SK-MEL-5 (cell line): ENCODE data around the gene SLAMF7. TPM values are rescaled to one million over a fixed set of nuclear protein-coding genes. Genes with fewer than 3 reads are reported as not detected.
"Not testable (repeated sequence)": the region's sequence is repeated elsewhere in the genome, so short reads cannot be mapped to it uniquely, and the experiment has no call there.

Source experiments
- DNase-seq: peaks from one replicate; pipeline ENCODE4 v3.0.0-alpha.2; 2016; ENCODE audit warnings: low read depth, low spot score
- in situ Hi-C: cut with HindIII; loops from 2 replicates; pipeline ENCODE4 v1.10.0; 2016; ENCODE audit warnings: low sequenced_read_pairs, high pct_unique_total_duplicates, low pct_unique_long_range_greater_than_20kb
- total RNA-seq: library from RNA; depleted of rRNA; stranded (reverse); fragments of >200 nt; shearing (Covaris generic); gene quantifications from 2 replicates; pipeline ENCODE4 v1.2.3, GENCODE V29; 2014

SLAMF7 gene
- total RNA-seq, 1 experiment from 2014 or later: 7.9 TPM

DNA sequence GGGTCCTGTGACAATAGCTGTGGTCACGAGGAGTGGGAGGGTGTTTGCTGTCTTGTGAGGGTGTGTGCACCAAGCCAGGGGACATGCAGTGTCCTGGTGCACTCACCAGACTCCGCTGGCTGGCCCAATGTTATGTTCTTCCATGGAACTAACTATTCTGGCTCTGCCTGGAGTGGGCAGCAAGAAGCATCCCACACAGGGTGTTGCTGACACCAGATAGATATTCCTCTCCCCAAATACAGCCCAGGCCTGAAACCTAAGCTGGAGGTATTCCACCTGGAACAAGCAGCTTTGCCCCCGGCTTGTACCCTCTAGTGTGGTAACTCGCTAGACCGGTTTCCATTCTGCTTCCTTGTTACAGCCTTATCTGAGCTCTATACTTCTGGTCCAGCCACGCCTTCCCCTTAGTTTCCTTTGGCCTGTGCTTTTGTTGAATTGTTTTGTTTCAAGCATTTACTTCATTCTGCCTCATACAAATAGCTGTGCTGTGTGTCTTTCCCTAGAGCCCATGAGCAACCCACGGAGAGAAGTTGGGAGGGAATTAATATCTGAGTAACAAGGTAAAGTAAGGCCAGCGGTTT lies 42.2 kb downstream of the SLAMF7 start:
- in situ Hi-C loops: no loop called here

DNA sequence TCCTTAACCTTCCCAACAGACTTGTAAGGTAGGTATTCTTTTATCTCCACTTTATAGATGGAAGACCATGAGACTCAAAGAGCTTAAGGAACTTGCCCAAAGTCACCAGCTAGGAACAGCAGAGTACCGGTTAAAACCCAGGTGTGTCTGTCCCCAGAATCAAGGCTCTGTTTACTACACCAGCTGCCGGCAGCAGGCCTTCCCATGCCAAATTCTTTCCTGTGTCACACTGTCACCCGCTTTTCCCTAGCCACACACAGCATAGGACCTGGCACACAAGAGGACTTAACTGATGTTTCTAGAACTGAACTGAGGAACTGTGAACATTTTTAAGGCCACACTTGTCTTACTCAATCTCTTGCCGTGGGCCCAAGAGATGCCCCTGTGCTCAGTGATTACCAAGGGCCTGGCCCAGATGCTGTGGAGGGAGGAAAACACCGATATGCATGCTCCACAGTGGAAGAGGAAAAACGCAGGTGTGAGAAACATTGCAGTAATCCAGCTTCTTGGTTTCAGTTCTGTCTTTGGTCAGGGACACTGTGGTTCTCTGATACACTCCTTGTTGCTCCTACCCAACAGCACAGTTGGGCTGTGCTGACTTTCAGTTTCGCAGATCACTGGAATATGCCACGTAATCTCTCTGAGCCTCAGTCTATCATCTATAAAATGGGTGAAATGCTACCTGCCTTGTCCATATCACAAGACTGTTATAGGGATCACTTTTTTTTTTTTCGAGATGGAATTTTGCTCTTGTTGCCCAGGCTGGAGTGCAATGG lies 43.1 kb downstream of the SLAMF7 start:
- in situ Hi-C loops: no loop called here
- DNase-seq: no peak

More for the DNA sequence above, 42.2 kb downstream of the SLAMF7 start:
- no peak for DNase-seq

DNA sequence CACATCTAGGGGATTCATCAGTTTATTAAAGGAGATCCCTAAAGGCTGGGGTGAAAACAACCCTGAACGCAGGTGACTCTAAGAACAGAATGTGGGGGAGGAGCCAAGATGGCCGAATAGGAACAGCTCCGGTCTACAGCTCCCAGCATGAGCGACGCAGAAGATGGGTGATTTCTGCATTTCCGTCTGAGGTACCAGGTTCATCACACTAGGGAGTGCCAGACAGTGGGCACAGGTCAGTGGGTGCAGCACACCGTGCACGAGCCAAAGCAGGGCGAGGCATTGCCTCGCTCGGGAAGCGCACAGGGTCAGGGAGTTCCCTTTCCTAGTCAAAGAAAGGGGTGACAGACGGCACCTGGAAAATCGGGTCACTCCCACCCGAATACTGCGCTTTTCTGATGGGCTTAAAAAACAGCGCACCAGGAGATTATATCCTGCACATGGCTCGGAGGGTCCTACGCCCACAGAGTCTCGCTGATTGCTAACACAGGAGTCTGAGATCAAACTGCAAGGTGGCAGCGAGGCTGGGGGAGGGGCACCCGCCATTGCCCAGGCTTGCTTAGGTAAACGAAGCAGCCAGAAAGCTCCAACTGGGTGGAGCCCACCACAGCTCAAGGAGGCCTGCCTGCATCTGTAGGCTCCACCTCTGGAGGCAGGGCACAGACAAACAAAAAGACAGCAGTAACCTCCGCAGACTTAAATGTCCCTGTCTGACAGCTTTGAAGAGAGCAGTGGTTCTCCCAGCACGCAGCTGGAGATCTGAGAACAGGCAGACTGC lies 44.1 kb downstream of the SLAMF7 start:
- in situ Hi-C loops, DNase-seq: not testable (repeated sequence)

DNA sequence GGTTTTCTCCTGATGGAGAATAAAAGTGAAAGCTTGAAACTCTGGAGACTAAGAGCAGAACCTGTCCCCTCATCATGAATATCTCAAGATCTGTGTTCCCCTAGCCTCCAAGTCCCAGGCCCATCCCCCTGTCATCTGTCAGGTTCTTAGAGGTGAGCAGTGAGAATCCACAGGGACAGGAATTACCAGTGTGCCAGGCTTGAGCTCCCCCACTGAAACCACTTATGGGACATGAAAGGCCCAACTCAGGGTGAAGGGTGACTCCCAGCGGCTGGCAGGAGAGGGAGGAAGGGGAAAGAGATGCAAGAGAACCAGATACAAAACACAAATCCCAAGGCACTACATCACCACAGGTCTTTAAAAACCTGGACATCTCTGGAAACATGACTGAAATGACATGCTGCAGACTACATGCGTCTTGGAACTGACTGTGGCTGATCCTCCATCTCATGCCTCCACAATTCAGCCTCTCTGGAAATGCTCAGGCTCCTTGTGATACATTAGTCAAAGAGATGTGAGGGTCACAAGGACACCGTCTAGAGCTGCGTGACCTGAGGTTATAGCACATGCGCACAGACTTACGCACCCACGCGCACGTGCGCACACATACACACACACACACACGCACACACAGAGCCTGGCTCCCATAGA lies 50.1 kb downstream of the SLAMF7 start:
- no peak for DNase-seq
- in situ Hi-C loops: no loop called here

DNA sequence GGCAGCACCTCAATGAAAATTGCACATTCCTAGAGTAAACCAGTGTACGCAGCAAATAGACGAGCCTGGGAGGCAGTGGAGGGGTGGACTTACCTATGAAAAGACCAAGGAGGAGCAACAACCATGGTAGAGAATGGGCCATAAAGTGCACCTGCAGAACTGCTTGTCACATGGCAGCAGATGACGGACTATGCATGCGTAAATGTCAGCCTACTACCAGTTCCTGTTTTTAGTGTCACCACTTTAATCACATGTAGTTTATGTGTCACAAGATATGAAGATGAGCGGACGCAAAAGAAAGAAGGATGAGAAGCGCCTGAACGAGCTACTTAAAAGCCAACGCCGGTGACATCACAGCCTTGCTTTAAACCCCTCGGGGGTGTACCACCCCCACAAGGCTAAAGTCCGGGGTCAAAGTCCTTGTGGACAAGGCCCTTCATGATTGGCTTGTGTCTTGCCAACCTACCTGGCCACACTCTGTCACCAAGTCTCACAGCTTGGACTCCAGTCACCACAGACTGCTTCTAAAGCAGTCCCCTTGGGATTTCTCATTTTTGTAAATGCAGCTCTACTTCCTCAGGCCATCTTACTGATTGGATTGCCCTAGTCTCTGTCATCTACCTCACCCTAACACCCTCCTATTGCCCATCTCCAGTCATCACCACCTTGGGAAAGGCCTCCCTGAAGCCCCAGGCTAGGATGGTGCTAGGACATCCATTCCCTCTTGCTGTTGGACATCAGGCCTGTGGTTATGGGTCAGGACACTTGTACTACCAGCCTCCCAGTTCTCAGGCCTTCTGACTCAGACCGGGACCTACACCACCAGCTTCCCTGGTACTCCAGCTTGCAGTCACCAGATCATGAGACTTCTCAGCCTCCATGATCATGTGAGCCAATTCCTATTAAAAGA lies 50.9 kb downstream of the SLAMF7 start:
- in situ Hi-C loops: no loop called here
- peak; percentile 56 for DNase-seq

DNA sequence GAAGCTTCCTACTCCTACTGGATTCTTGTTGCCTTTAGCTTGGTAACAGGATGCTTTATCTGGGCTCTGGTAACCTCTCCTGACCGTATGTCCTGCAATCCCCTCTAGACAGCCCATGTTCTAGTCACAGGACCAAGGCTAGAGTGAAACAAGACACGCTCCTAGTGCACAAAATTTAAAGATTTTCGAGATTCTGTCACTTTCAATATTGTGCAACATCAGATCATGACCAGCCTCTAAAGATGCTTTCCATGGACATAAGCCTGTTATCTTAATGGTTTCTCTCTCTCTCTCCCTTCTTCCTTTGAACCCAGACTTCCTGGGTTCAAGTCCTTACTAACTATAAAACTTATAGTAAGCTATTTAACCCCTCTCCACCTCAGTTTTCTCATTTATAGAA lies 55.3 kb downstream of the SLAMF7 start:
- no peak for DNase-seq
- in situ Hi-C loops: no loop called here

DNA sequence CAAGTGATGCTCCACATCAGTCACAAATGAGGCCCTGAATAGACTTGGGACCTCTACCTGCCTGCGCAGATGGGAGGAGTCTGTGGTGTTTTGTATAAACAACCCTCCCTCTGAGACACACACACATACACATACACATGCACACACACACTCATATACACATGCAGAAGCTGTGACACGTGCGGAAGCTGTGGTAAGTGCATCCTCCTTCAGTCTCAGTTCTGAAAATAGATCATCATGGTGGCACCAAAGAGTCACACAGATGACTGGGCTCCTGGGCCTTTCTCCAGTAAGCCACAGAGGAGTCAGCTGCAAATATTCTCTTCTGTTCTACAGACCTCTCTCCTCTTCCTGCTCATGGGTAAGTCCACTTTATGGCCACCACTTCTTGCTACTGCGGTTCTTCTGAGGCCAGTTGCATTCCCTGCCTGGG lies 56.9 kb downstream of the SLAMF7 start, which contains the start of gene LY9:
Gene LY9, plus strand, starts transcription at position 224 of the 433 bp plus-strand sequence. Its CDS starts 14 bp downstream, at position 238.
- in situ Hi-C loops: no loop called here
- DNase-seq: no peak

DNA sequence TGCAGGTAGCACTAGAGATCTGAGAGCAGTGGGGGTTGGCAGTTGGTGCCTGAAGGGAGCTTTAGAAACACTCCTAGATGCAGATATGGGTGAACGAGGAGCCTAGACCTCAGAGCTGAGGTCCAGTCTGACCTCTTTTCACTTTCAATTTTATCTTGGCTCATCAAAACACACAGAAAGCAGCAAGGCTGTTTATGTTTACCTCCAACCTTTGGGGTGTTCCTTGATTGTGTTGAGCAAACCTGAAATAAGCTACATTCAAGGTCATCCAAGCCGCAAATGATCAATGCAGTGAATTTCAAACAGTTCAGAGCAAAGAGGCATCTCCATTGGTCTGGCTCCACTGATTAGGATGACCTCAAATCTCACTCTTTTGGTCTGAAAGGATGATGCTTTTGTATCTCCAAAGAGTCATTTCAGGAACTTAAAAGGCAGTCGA lies 58.2 kb downstream of the SLAMF7 start:
- no peak for DNase-seq
- in situ Hi-C loops: no loop called here

DNA sequence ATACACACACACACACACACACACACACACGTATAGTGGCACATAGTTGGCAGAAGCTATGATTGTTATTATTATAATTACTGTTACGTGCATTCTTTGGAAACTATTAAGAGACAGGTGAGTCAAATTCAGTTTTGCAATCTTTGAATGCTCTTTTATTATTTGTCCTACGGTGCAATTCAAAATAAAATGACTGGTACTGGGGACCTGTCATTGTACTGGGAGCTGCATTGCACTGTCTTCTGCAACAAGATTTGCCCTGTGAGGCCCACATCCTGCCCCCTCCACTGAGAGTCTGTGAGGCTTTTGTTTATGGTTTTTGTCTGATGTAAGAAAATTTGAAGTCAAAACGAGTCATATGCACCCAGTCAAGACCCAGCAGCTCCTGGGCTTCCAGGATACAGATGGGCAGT lies 58.8 kb downstream of the SLAMF7 start:
- DNase-seq: no peak
- in situ Hi-C loops: no loop called here

DNA sequence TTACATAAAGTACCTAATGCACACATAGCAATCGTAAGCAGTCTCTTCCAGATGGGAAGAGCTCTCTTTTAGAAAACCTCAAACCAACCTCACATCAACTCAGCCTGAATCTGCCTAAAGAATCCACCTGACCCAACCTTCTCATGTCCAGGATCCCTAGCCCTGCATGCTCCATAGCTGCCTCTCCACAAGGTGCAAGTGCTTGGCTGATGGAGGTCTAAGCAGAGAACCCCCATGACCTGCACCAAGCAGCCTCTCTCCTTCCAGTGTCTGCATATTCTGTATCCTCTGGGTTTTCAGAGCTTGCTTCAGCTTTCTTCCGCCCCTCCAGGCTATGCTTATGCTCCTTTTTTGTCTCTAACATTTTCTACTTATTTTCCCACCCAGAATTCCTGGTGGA lies 59.4 kb downstream of the SLAMF7 start:
- in situ Hi-C loops: no loop called here
- DNase-seq: no peak

DNA sequence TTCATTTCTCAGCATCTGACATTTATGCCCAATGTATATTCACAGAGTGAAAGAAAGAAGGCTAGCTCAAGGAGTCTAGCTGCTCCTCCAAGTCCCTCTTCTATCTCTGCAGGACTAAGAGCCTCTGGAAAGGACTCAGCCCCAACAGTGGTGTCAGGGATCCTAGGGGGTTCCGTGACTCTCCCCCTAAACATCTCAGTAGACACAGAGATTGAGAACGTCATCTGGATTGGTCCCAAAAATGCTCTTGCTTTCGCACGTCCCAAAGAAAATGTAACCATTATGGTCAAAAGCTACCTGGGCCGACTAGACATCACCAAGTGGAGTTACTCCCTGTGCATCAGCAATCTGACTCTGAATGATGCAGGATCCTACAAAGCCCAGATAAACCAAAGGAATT lies 60.6 kb downstream of the SLAMF7 start:
- in situ Hi-C loops: no loop called here
- DNase-seq: no peak

DNA sequence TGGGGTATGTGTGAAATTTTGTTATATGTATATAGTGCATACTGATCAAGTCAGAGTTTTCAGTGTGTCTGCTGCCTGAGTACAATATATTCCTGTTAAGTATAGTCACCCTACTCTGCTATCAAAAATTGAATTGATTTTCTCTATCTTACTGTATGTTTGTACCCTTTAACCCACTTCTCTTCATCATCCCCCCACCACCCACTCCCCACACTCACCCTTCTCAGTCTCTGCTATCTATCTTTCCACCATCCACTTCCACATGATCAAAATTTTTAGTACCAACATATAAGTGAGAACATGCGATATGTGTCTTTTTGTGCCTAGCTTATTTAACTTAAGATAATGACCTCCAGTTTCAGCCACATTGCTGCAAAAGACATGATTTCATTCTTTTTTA lies 61.1 kb downstream of the SLAMF7 start:
- in situ Hi-C loops: no loop called here
- DNase-seq: no peak

DNA sequence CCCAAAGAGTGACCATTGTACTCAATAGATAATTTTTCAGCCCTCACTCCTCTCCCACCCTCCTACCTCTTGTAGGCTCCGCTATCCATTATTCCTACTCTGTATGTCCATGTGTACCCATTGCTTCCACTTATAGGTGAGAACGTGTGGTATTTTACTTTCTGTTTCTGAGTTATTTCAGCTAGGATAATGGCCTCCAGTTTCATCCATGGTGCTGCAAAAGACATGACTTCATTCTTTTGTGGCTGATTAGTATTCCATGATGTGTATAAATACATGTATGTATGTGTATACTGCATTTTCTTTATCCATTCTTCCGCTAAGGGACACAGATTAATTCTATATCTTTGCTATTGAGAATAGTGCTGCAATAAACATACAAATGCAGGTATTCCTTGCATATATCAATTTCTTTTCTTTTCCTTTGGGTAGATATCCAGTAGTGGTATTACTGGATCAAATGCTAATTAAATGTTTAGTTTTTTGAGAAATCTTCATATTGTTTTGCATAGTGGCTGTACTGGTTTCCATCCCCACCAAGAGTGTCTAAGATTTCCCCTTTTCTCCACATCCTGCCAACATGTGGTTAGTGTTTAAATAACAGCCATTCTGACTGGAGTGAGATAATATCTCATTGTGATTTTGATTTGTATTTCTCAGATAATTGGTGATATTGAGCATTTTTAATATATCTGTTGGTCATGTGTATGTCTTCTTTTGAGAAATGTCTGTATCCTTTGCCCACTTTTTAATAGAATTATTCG lies 61.8 kb downstream of the SLAMF7 start:
- in situ Hi-C loops: no loop called here
- DNase-seq: no peak

DNA sequence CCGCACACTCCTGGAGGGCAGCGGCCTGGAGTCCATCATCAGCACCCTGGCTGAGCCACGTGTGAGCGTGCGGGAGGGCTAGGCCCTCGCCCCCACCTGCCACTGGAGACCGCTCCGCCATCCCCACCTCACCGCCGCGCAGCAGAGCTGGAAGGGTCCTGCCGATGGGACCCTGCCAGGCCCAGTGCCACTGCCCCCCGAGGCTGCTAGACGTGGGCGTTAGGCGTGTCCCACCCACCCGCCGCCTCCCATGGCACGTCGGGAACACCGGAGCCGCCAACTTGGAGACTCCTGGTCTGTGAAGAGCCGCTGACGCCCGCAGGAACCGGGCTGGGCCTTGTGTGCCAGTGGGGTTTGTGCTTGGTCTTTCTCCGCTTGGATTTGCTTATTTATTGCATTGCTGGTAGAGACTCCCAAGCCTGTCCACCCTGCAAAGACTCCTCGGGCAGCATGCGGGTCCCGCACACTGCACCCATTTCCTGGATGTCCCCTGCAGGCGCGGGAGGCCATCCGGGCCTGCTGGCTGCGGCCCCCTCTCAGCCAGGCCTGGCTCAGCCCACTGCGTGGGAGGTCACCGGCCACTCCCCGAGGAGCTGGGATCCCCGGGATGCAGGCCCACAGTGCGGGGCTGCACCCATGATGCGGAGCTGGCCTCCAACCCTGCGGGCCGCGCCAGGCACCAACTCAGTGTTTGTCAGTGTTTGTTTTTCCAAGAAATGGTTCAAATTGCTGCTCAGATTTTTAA lies 63.0 kb downstream of the SLAMF7 start:
- no peak for DNase-seq
- in situ Hi-C loops: no loop called here
